ENCODE data around the gene NUTM1. TPM values are rescaled to one million over a fixed set of nuclear protein-coding genes. Genes with fewer than 3 reads are reported as not detected.
A peak's percentile ranks its signal among the peaks of the same experiment; 100 is the strongest.

The NUTM1 gene
- total and polyA plus RNA-seq, 2 of the 13 experiments (the other 11 are each of a cell fraction or from before 2014, with no cell fraction given): not detected

GRCh38 chr15:34342737-34343575 lies at the start of gene NUTM1, which contains the start of gene NOP10 (continued):
- no peak for TF ChIP-seq EZH2 (conservative IDR thresholded peaks at IDR 0.05; ENCODE audit: low read depth, low read length)
- peak; percentile 97 to 98 for TF ChIP-seq HMGXB4 (CRISPR knock-in tag; IDR thresholded peaks at IDR 0.05; ENCODE audit: borderline replicate concordance in 1 of 2, low read depth in 1 of 2)
- no peak for TF ChIP-seq NR1H2 (CRISPR knock-in tag; IDR thresholded peaks at IDR 0.05; ENCODE audit: borderline replicate concordance, low read depth)
- TF ChIP-seq KDM5B (CRISPR knock-in tag; IDR thresholded peaks at IDR 0.05; ENCODE audit: borderline replicate concordance): peak; percentile 75; the same call in 1 of the 2 replicates
- no peak for TF ChIP-seq NONO (IDR thresholded peaks at IDR 0.05)
- peak; percentile 93 for TF ChIP-seq NONO (CRISPR knock-in tag; conservative IDR thresholded peaks at IDR 0.05)
- TF ChIP-seq ZNF580 (CRISPR knock-in tag; IDR thresholded peaks at IDR 0.05; ENCODE audit: borderline replicate concordance, low read depth): peak; percentile 55; the same call in 1 of the 2 replicates
- 0 out of 2 replicates have a peak, but pooled peaks have one; percentile 57 for TF ChIP-seq ZSCAN21 (CRISPR knock-in tag; IDR thresholded peaks at IDR 0.05; ENCODE audit: borderline replicate concordance)
- TF ChIP-seq MXI1 (IDR thresholded peaks at IDR 0.05; ENCODE audit: borderline replicate concordance, low read depth, low read length): peak; percentile 80; the same call in 2 of the 3 replicates
- no peak for TF ChIP-seq ZBTB43 (CRISPR knock-in tag; conservative IDR thresholded peaks at IDR 0.05)
- TF ChIP-seq SOX13 (IDR thresholded peaks at IDR 0.05): no peak
- TF ChIP-seq SOX13 (CRISPR knock-in tag; conservative IDR thresholded peaks at IDR 0.05 in 1 of 2, IDR thresholded peaks at IDR 0.05 in 1 of 2): peak in 1 of 2 experiments; percentile 48; a peak in 1 of 4 replicates
- TF ChIP-seq NFRKB (IDR thresholded peaks at IDR 0.05): no peak
- no peak for TF ChIP-seq ZNF607 (CRISPR knock-in tag; IDR thresholded peaks at IDR 0.05; ENCODE audit: borderline replicate concordance)
- TF ChIP-seq POLR2AphosphoS5 (IDR thresholded peaks at IDR 0.05; ENCODE audit: low read depth, low read length): peak; percentile 98
- TF ChIP-seq SIX4 (CRISPR knock-in tag; IDR thresholded peaks at IDR 0.05): peak; percentile 70
- peak; percentile 47; the same call in 1 of the 2 replicates for TF ChIP-seq ZNF614 (CRISPR knock-in tag; IDR thresholded peaks at IDR 0.05; ENCODE audit: borderline replicate concordance)
- 0 out of 2 replicates have a peak, but pooled peaks have one; percentile 41 for TF ChIP-seq ZNF589 (CRISPR knock-in tag; conservative IDR thresholded peaks at IDR 0.05)
- TF ChIP-seq SIN3B (IDR thresholded peaks at IDR 0.05; ENCODE audit: low read length): 0 out of 2 replicates have a peak, but pooled peaks have one; percentile 54
- TF ChIP-seq ZBTB46 (CRISPR knock-in tag; IDR thresholded peaks at IDR 0.05; ENCODE audit: borderline replicate concordance): no peak
- TF ChIP-seq ZNF710 (CRISPR knock-in tag; IDR thresholded peaks at IDR 0.05; ENCODE audit: borderline replicate concordance): 0 out of 2 replicates have a peak, but pooled peaks have one; percentile 42
- TF ChIP-seq POLR2A (IDR thresholded peaks at IDR 0.05; ENCODE audit: insufficient read depth in 1 of 2, low read depth in 2 of 2, low read length in 2 of 2): peak; percentile 94 to 95
